Measurements from ENCODE around the gene CKS2.

The CKS2 gene

GRCh38 chr9:89361816-89362646, 51.0 kb downstream of the CKS2 start:
- TF ChIP-seq ZC3H10 (CRISPR knock-in tag; IDR thresholded peaks at IDR 0.05) (no peak), ZNF70 (CRISPR knock-in tag; IDR thresholded peaks at IDR 0.05) (no peak), ZNF565 (CRISPR knock-in tag; conservative IDR thresholded peaks at IDR 0.05; ENCODE audit: low read depth) (no peak), PPARA (CRISPR knock-in tag; IDR thresholded peaks at IDR 0.05; ENCODE audit: borderline replicate concordance) (no peak), TCF4 (CRISPR knock-in tag; IDR thresholded peaks at IDR 0.05; ENCODE audit: borderline replicate concordance) (no peak), ZNF8 (CRISPR knock-in tag; IDR thresholded peaks at IDR 0.05) (no peak)
- TF ChIP-seq, protein P1, sequence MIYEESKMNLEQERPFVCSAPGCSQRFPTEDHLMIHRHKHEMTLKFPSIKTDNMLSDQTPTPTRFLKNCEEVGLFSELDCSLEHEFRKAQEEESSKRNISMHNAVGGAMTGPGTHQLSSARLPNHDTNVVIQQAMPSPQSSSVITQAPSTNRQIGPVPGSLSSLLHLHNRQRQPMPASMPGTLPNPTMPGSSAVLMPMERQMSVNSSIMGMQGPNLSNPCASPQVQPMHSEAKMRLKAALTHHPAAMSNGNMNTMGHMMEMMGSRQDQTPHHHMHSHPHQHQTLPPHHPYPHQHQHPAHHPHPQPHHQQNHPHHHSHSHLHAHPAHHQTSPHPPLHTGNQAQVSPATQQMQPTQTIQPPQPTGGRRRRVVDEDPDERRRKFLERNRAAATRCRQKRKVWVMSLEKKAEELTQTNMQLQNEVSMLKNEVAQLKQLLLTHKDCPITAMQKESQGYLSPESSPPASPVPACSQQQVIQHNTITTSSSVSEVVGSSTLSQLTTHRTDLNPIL (CRISPR knock-in tag; IDR thresholded peaks at IDR 0.05; ENCODE audit: low read depth), result no peak
- ATAC-seq, result no peak

DNA sequence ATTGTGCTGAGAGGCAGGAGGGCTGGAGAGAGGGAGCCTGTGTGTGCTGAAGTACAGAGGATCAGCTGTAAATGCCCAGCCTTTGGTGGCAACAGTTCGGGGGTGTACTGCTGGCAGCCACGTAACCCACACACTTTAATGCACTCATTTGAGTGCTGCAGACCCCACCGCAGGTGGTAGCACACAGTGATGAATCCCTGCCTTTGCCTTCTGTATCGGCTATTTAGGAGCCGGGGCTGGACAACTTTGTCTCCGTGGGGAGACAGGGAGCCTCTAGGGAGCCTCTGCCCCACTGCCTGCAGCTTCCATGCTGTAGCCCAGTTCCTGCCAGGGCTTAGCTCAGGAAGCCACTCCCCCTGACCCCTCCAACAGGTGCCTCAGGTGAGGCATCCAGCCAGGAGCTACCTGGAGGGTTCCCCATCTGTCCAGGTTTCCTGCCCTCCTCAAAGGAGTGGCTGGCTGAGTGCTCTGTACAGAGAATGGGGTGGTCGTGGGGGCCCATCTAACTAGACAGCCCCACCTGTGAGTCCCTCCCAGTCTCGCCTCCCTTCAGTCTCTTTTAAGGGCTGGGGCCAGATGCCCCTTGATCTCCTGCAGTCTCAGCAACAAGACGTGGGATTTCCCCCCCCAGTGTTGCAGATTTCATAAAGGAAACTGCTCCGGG, 51.8 kb downstream of the CKS2 start:
- ATAC-seq, result no peak
- TF ChIP-seq OSR1 (CRISPR knock-in tag; IDR thresholded peaks at IDR 0.05), result no peak
- TF ChIP-seq PPARA (CRISPR knock-in tag; IDR thresholded peaks at IDR 0.05; ENCODE audit: borderline replicate concordance), result no peak
- no peak for TF ChIP-seq ZNF70 (CRISPR knock-in tag; IDR thresholded peaks at IDR 0.05)
- no peak for TF ChIP-seq TSHZ2 (CRISPR knock-in tag; IDR thresholded peaks at IDR 0.05)
- TF ChIP-seq CSRNP3 (CRISPR knock-in tag; IDR thresholded peaks at IDR 0.05), result no peak
- TF ChIP-seq, protein P1 (CRISPR knock-in tag; IDR thresholded peaks at IDR 0.05; ENCODE audit: low read depth), result no peak
- no peak for TF ChIP-seq BACH2 (CRISPR knock-in tag; IDR thresholded peaks at IDR 0.05; ENCODE audit: borderline replicate concordance)
- no peak for TF ChIP-seq TOX (CRISPR knock-in tag; IDR thresholded peaks at IDR 0.05; ENCODE audit: borderline replicate concordance)
- TF ChIP-seq TCF4 (CRISPR knock-in tag; IDR thresholded peaks at IDR 0.05; ENCODE audit: borderline replicate concordance), result no peak
- no peak for TF ChIP-seq ZC3H10 (CRISPR knock-in tag; IDR thresholded peaks at IDR 0.05)
- TF ChIP-seq ZFP30 (CRISPR knock-in tag; IDR thresholded peaks at IDR 0.05), result no peak
- no peak for TF ChIP-seq SNAI2 (CRISPR knock-in tag; IDR thresholded peaks at IDR 0.05)
- TF ChIP-seq RARB (CRISPR knock-in tag; IDR thresholded peaks at IDR 0.05), result no peak
- TF ChIP-seq GLIS3 (CRISPR knock-in tag; IDR thresholded peaks at IDR 0.05), result no peak
- no peak for TF ChIP-seq ISL1 (CRISPR knock-in tag; IDR thresholded peaks at IDR 0.05)
- TF ChIP-seq ESRRG (CRISPR knock-in tag; IDR thresholded peaks at IDR 0.05), result no peak
- no peak for TF ChIP-seq POU6F1 (CRISPR knock-in tag; IDR thresholded peaks at IDR 0.05; ENCODE audit: borderline replicate concordance, low read depth)
- TF ChIP-seq ZFP3 (CRISPR knock-in tag; IDR thresholded peaks at IDR 0.05), result no peak
- TF ChIP-seq ZNF8 (CRISPR knock-in tag; IDR thresholded peaks at IDR 0.05), result no peak

DNA sequence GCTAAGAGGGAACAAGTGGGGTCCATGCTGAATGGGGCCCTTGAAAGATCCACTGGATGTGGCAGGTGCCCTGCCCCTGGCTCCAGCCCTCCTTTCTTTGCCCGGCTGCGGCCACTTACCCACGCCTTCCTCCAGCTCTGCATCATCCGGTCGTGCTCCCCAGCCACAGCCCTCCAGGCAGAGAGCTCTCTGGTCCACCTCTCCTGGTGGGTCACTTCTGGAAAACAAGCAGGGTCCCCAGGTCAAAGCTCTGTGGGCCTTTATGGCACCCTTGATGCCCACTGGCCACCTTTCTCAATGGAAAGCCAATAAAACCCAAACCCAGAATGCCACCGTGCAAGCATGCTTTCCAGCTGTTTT, 52.3 kb downstream of the CKS2 start:
- TF ChIP-seq ZNF70 (CRISPR knock-in tag; IDR thresholded peaks at IDR 0.05) (no peak), CSDC2 (CRISPR knock-in tag; IDR thresholded peaks at IDR 0.05) (no peak), ZFP30 (CRISPR knock-in tag; IDR thresholded peaks at IDR 0.05) (no peak), OSR1 (CRISPR knock-in tag; IDR thresholded peaks at IDR 0.05) (no peak), TSHZ2 (CRISPR knock-in tag; IDR thresholded peaks at IDR 0.05) (no peak), CSRNP3 (CRISPR knock-in tag; IDR thresholded peaks at IDR 0.05) (no peak), ARNTL (CRISPR knock-in tag; IDR thresholded peaks at IDR 0.05; ENCODE audit: borderline replicate concordance, low read depth) (no peak), ZFP3 (CRISPR knock-in tag; IDR thresholded peaks at IDR 0.05) (no peak), PPARA (CRISPR knock-in tag; IDR thresholded peaks at IDR 0.05; ENCODE audit: borderline replicate concordance) (no peak), SNAI2 (CRISPR knock-in tag; IDR thresholded peaks at IDR 0.05) (no peak), TOX (CRISPR knock-in tag; IDR thresholded peaks at IDR 0.05; ENCODE audit: borderline replicate concordance) (no peak), ZNF8 (CRISPR knock-in tag; IDR thresholded peaks at IDR 0.05) (no peak)
- ATAC-seq, result no peak

Data from SK-N-SH treated with all-trans-retinoic acid at 6 μM for 48 hours (cell line).